Motor neuron (in vitro differentiated cells): ENCODE data around the gene MYO5C. TPM values are rescaled to one million over a fixed set of nuclear protein-coding genes. Genes with fewer than 3 reads are reported as not detected.
"Not testable (repeated sequence)": the region's sequence is repeated elsewhere in the genome, so short reads cannot be mapped to it uniquely, and the experiment has no call there.

ENCODE experiments used
- ATAC-seq, 8 experiments: fragments of 200-7000 bp; cut with Tn5 transposase; replicated peaks in 6 of 8; 2 replicates each; pipeline ENCODE4 v1.8.0; 2021; ENCODE audit warnings: mild to moderate bottlenecking in 8 of 8, moderate library complexity in 8 of 8
- H3K27ac ChIP-seq, 2 donors: fragments of 250-450 bp; sonication (Bioruptor Pico); 2 replicates each; pipeline ENCODE4 v1.9.0; 2021; ENCODE audit warnings: antibody characterized with exemption in 2 of 2, mild to moderate bottlenecking in 2 of 2, moderate library complexity in 1 of 2
- H3K4me1 ChIP-seq, 2 donors: fragments of 250-450 bp; sonication (Bioruptor Pico); replicated peaks in 1 of 2; 2 replicates each; pipeline ENCODE4 v1.6.1; 2021; ENCODE audit warnings: antibody characterized with exemption in 2 of 2, mild to moderate bottlenecking in 2 of 2, moderate library complexity in 1 of 2
- H3K4me3 ChIP-seq, 5 donors: fragments of 250-450 bp; sonication (Bioruptor Pico); 2 replicates each; pipeline ENCODE4 v1.9.0; 2021; ENCODE audit warnings: antibody characterized with exemption in 5 of 5, mild to moderate bottlenecking in 5 of 5, moderate library complexity in 4 of 5
- WGBS, 10 experiments: fragments of 450-650 bp; shearing (Covaris generic); methylation state at CpG; one replicate each; pipeline ENCODE4 v1.0.0; 2022; 5-methylcytosine and 5-hydroxymethylcytosine counted together
- in situ Hi-C, 9 experiments: fragments of 400-800 bp; cut with MboI; loops; one replicate each; pipeline ENCODE4 v1.15.0; 2021; ENCODE audit warnings: low sequenced_read_pairs in 9 of 9, low pct_unique_long_range_greater_than_20kb in 2 of 9; ENCODE audit not compliant: unreplicated experiment in 9 of 9
- total RNA-seq, 8 experiments: library from RNA; unstranded; fragments of 300-600 nt; gene quantifications; 2 replicates each; pipeline versions ENCODE4 v1.2.3 to v1.2.4, GENCODE V29; 2022

The MYO5C gene
- total RNA-seq, 8 experiments from 2014 or later, result 0.27 to 5.3 (median 0.85) TPM

DNA sequence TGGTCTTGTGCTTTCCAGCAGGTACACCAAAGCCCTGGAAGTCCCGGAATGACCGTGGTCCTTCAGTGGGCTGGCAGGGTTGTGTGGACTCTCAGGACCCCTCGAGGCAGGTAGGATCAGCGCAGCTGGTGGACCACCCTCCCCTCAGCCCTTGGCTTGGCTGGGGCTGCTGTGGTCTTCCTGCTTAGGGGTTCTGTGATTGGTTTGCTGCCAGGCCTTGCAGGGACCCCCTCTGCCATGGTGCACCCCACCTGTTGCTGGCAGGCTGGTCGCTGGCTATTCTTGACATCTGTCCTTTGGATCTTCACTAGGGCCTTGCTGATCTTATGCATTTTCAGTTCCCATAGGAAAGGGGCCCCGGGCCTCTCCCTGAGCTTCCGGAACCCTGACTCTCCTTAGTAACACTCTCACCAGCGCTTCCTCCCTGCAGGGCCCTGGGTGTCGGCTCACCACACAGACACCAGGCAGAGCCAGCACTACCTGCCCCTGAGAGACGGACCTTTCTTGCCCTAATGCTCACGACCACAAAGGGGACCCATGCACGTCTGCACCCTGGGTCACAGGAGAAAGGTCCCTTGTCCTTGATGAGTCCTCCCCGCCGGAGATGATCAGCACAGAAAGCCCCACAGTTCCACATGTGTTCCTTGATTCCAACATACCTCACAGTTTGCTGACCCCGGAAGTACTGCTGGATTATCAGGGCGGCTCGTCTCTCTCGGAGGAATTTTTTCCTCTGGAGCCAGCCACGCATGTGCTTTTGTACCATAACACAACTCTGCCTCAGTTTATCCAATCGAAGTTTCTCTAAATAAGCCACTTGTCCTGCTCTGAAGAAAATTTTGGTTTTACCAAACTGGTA, 51.7 kb downstream of the MYO5C start:
- H3K4me3 ChIP-seq, result no peak overlapping the region
- no peak for ATAC-seq
- whole genome bisulfite sequencing, 10 experiments, result 50 to 90% (median 78%) methylated on average over 2 to 12 of the region's 20 CpGs; no CpG with 5 or more reads in 2 of the 10 experiments
- no peaks in the 10 kb centered on the region for H3K4me1 ChIP-seq
- H3K27ac ChIP-seq, result no peak overlapping the region
- in situ Hi-C loops, result loop anchor here in 1 of 9 experiments (25.0 kb wide), 1 partner anchor 493 kb away; no protein-coding TSS in a partner anchor

DNA sequence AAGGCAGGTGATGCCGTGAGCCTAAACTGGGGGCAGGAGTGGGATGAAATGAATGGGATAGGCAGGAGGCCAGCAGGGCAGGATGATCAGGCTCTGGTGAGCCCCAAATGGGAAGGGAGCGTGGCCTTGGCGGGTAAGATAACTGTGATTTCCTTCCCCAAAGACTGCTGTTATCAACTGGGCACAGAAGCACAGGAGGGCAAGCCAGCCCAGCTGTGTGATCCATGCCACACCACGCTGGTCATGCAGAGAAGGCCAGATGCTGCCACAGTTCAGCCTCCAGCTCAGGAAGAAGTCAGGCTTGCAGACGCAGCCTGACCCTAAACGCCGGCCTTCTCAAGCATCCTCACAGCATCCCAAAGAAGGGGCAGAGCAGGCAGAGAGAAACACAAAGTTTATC, 52.3 kb downstream of the MYO5C start:
- ATAC-seq, result no peak
- Histone ChIP-seq H3K4me3 (no peak overlapping the region), H3K4me1 (no peaks in the 10 kb centered on the region), H3K27ac (no peak overlapping the region)
- in situ Hi-C loops, result loop anchor here in 1 of 9 experiments (25.0 kb wide), 1 partner anchor 494 kb away; no protein-coding TSS in a partner anchor
- 40 to 100% (median 91%) methylated on average over 1 to 6 of the region's 7 CpGs; no CpG with 5 or more reads in 4 of the 10 experiments for WGBS, 10 experiments

DNA sequence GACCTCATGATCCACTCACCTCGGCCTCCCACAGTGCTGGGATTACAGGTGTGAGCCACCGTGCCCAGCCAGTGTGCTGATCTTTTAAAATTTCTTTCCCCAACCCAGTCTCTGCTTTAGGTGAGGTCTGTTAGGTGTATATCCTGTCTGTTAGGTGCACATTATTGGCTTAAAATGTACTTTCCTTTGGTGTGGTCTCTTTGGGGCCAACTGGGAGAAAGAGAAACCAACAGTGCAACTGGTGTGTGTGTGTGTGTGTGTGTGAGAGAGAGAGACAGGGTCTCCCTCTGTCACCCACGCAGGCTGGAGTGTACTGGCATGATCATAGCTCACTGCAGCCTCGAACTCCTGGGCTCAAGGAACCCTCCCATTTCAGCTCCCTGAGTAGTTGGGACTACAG, 54.1 kb downstream of the MYO5C start:
- WGBS, 10 experiments, result 0 to 100% methylated on average over 1 to 2 of the region's 4 CpGs; no CpG with 5 or more reads in 8 of the 10 experiments
- in situ Hi-C loops, result loop anchor here in 1 of 9 experiments (25.0 kb wide), 1 partner anchor 496 kb away; no protein-coding TSS in a partner anchor
- Histone ChIP-seq H3K27ac (no peak overlapping the region), H3K4me1 (no peaks in the 10 kb centered on the region), H3K4me3 (no peak overlapping the region)
- no peak for ATAC-seq

DNA sequence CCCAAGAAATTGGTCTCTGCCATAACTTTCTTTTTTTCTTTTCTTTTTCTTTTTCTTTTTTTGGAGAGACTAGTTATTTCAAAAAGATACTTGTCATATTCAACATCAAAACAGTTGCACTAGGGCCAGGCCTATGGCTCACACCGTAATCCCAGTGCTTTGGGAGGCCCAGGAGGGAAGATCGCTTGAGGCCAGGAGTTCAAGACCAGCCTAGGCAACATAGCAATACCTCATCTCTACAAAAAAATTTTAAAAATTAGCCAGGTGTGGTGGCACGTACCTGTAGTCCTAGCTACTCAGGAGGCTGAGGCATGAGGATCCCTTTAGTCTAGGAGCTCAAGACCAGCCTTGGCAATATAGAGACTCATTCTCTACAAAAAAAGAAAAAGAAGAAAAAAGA, 55.4 kb downstream of the MYO5C start:
- WGBS, 10 experiments, result 60 to 100% (median 81%) methylated on average over 1 to 3 of the region's 3 CpGs; no CpG with 5 or more reads in 4 of the 10 experiments
- in situ Hi-C loops, result loop anchor here in 1 of 9 experiments (25.0 kb wide), 1 partner anchor 497 kb away; no protein-coding TSS in a partner anchor

DNA sequence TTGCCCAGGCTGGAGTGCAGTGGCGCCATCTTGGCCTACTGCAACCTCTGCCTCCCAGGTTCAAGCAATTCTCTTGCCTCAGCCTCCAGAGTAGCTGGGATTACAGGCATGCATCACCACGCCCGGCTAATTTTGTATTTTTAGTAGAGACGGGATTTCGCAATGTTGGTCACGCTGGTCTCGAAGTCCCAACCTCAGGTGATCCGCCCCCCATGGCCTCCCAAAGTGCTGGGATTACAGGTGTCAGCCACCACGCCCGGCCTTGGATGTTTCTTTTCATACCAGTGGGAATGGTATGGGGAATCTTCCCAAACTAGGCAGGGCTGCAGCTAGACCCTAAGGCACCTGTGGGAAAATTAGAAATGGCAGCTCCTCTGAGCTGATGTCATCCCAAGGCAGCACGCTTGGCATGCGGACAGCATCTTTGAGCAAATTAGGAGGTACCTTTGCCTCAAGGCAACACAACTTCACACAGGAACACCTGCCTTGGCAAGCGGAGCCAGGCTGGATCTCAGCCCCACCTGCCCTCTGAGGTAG, 56.5 kb downstream of the MYO5C start:
- in situ Hi-C loops, result loop anchor here in 1 of 9 experiments (25.0 kb wide), 1 partner anchor 498 kb away; no protein-coding TSS in a partner anchor
- not testable (repeated sequence) for H3K27ac ChIP-seq, H3K4me3 ChIP-seq, ATAC-seq, H3K4me1 ChIP-seq
- 86 to 100% (median 95%) methylated on average over 1 to 13 of the region's 13 CpGs; no CpG with 5 or more reads in 3 of the 10 experiments for WGBS, 10 experiments

More for the DNA sequence above, 55.4 kb downstream of the MYO5C start:
- H3K27ac ChIP-seq, result no peak overlapping the region
- ATAC-seq, result no peak
- H3K4me1 ChIP-seq, result no peaks in the 10 kb centered on the region
- no peak overlapping the region for H3K4me3 ChIP-seq

DNA sequence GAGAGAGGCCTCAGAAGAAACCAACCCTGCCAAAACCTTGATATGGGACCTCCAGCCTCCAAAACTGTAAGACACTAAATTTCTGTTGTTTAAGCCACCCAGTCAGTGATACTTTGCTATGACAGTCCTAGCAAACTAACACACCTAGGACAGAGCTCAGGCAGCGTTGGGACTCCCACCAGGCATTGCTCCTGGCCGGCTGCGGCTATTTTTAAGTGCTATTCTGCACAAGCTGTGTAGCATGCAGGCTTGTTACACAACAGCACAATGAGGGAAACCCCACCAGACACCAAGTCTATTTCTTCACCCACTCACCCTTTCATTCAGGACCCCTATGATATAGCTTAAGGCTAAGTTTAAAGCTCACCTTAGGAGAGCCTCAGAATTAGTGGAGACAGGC, 57.5 kb downstream of the MYO5C start:
- WGBS, 10 experiments, result 80 to 100% (median 100%) methylated on average over 1 to 2 of the region's 3 CpGs; no CpG with 5 or more reads in 7 of the 10 experiments
- Histone ChIP-seq H3K4me1 (no peaks in the 10 kb centered on the region), H3K27ac (no peak overlapping the region), H3K4me3 (no peak overlapping the region)
- ATAC-seq, result no peak
- in situ Hi-C loops, result loop anchor here in 1 of 9 experiments (25.0 kb wide), 1 partner anchor 499 kb away; no protein-coding TSS in a partner anchor

DNA sequence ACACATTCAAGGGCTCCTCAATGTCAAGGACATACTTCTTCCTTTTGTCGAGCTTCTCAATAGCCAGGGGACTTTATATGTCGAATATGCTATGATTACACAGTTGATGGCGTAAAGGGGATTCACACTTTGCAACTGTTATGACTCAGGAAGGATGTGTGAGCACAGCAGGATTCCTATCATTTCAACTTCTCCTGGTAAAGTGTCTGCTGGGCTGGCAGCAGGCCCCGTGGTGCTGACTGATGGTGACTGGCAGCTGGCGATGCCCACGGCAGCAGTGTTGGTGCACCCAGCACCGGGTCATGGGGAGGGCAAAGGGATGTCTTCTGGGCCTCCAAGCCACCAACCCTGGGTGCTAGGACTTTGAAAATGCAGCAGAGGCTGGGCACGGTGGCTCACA, 59.6 kb downstream of the MYO5C start:
- ATAC-seq, result no peak
- H3K4me1 ChIP-seq, result no peaks in the 10 kb centered on the region
- H3K4me3 ChIP-seq, result no peak overlapping the region
- 33 to 100% (median 89%) methylated on average over 1 to 7 of the region's 8 CpGs; no CpG with 5 or more reads in 1 of the 10 experiments for WGBS, 10 experiments
- no peak overlapping the region for H3K27ac ChIP-seq
- in situ Hi-C loops, result loop anchor here in 1 of 9 experiments (25.0 kb wide), 1 partner anchor 501 kb away; no protein-coding TSS in a partner anchor

DNA sequence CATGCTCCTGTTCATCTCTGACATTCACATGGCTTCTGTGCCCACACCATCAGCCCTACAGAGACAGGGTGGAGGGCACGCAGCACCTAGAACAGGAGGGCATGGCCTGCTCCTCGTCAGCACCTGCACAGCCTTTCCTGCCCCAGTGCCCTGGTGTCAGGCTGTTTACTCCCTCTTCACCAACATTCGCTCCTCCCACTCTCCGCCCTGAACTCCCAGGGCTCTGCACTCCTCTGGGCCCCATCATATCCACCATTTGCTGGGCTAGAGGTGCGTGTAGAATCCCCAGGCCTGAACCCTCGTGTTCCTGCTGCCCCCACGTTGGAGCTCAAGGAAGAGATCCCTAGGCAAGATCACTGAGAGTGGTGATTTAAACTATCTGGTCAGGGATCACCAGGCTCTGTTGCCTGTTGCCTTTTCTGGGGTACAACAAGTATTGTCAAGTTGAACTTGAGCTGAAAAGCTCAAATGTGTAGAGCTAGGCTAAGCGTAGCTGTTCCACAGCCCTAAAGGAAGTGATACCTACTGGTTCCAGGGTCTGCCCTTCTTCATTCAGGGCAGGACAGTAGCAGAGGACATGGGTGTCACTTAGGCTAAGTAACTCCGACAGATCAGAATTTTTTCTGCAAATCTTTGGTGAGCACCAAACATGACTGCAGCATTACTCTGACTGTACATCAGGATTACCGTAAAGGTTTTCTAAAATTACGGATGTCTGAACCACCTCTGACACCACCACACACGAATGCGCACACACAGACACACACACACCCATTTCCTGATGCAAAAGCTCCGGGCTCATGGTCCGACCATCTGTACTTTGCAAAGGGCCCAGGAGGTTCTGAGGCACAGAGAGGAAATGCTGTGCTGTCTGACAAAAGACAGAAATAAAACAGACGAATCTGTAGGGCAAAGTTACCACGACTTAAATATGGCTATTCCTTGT, 60.7 kb downstream of the MYO5C start:
- ATAC-seq, result peak in 2 of 8 experiments; percentile 56 to 77
- H3K4me1 ChIP-seq, result no peaks in the 10 kb centered on the region
- H3K27ac ChIP-seq, result no peak overlapping the region
- 9 to 86% (median 72%) methylated on average over 3 to 15 of the region's 17 CpGs for WGBS, 10 experiments
- in situ Hi-C loops, result loop anchor here in 1 of 9 experiments (25.0 kb wide), 1 partner anchor 502 kb away; no protein-coding TSS in a partner anchor
- H3K4me3 ChIP-seq, result no peak overlapping the region

DNA sequence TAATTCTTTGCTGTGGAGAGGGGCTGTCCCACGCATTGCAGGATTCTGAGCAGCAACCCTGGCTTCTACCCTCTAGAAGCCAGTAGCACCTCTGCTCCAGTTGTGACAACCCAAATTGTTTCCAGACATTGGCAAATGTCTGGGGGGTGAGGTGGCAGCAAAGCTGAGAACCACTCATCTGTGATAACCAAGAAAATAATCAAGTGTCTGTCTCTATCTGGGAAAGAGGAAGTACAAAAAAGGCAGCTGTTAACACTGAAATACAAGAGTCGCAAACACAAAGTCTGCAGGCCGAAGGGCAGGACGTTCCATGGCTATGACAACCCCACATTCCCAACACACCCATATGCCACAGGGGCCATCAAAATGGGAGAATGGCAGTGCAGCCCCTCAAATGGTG, 62.2 kb downstream of the MYO5C start:
- in situ Hi-C loops, result loop anchor here in 1 of 9 experiments (25.0 kb wide), 1 partner anchor 504 kb away; no protein-coding TSS in a partner anchor
- H3K4me1 ChIP-seq, result no peaks in the 10 kb centered on the region
- no peak overlapping the region for H3K27ac ChIP-seq
- H3K4me3 ChIP-seq, result no peak overlapping the region
- 0 to 100% (median 52%) methylated on average over 1 to 4 of the region's 4 CpGs; no CpG with 5 or more reads in 4 of the 10 experiments for WGBS, 10 experiments
- peak in 1 of 8 experiments; percentile 23 for ATAC-seq

DNA sequence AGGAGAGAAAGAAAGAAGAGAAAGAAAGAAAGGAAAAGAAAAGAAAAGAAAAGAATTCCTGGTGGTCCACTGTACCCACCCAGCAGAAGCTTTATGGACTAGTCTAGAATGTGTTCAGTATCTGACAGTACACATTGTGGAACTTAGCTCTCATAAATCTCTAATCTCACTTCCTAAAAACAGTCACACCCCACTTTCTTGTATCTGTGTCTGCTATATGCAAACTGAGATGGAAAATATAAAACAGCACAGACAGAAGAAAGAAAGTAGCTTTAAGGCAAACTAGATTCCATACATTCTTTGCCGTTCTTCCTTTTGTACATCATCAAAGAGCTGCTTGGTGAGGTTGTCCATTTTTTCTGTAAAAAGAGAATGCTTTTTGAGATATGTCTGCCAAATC, 63.3 kb downstream of the MYO5C start:
- Histone ChIP-seq H3K4me3 (no peak overlapping the region), H3K27ac (no peak overlapping the region), H3K4me1 (no peaks in the 10 kb centered on the region)
- WGBS, 10 experiments, result 0 to 100% (median 71%) methylated on average over 1 of the region's 1 CpG; no CpG with 5 or more reads in 2 of the 10 experiments
- in situ Hi-C loops, result loop anchor here in 1 of 9 experiments (25.0 kb wide), 1 partner anchor 505 kb away; no protein-coding TSS in a partner anchor
- peak in 3 of 8 experiments; percentile 35 to 61 (median 51) for ATAC-seq

DNA sequence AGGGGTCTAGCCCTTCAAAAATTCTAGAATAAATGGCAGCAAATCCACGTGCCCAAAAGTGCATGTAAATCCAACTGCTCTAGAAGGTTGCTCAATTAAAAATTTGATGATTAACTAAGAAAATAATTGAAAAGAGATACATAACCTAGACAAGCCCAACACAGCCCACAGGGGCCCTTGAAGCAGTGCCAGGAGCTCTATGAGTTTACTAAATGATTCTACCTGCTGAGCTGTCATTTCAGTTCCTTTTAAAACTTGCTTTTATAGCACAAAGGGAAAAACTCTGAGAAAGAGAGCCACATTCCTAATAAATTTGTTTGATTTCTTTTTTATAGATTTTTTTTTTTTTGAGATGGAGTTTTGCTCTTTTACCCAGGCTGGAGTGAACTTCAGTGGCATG, 65.5 kb downstream of the MYO5C start:
- WGBS, 10 experiments, result 18 to 88% (median 60%) methylated on average over 1 of the region's 1 CpG; no CpG with 5 or more reads in 2 of the 10 experiments
- H3K4me3 ChIP-seq, result no peak overlapping the region
- ATAC-seq, result no peak
- in situ Hi-C loops, result loop anchor here in 1 of 9 experiments (25.0 kb wide), 1 partner anchor 507 kb away; no protein-coding TSS in a partner anchor
- H3K4me1 ChIP-seq, result no peaks in the 10 kb centered on the region
- no peak overlapping the region for H3K27ac ChIP-seq

DNA sequence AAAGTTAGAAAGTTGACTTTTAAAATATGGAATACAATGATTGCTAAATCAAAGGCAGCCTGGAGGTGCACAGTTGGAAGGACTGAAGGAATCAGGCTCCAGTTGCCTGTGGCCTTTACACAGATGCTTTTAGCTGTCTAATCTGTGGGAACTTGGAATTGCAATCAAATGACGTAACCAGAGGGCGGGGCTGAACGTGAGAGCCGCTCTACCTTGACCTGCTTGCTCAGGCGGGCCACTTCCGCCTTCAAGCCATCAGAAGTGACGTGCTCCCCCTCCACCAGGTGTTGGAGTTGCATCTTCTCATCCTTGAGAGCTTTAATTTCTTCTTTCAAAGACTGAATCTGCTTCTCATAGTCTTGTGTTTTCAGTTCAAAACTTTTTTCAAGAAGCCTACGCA, 66.7 kb downstream of the MYO5C start:
- in situ Hi-C loops, result loop anchor here in 1 of 9 experiments (25.0 kb wide), 1 partner anchor 508 kb away; no protein-coding TSS in a partner anchor
- 30 to 89% (median 73%) methylated on average over 3 to 7 of the region's 8 CpGs; no CpG with 5 or more reads in 3 of the 10 experiments for WGBS, 10 experiments
- Histone ChIP-seq H3K4me3 (no peak overlapping the region), H3K27ac (no peak overlapping the region), H3K4me1 (no peaks in the 10 kb centered on the region)
- peak in 2 of 8 experiments; percentile 12 to 63 for ATAC-seq
